ENCODE measurements around the gene MUC21. TPM values are rescaled to one million over a fixed set of nuclear protein-coding genes. Genes with fewer than 3 reads are reported as not detected.
"Not testable (repeated sequence)": the region's sequence is repeated elsewhere in the genome, so short reads cannot be mapped to it uniquely, and the experiment has no call there.

MUC21 gene
- total RNA-seq, 1 donor from 2014 or later: not detected

- not testable (repeated sequence) for DNase-seq (ENCODE audit: low read depth)
Measured at GRCh38 chr6:30969171-30969570, 14.3 kb upstream of the MUC21 start.

- no peak for DNase-seq (ENCODE audit: low read depth)
Measured at GRCh38 chr6:30970946-30971345, 12.6 kb upstream of the MUC21 start.

GRCh38 chr6:30972816-30973215, 10.7 kb upstream of the MUC21 start:
- DNase-seq (ENCODE audit: low read depth): no peak

DNA sequence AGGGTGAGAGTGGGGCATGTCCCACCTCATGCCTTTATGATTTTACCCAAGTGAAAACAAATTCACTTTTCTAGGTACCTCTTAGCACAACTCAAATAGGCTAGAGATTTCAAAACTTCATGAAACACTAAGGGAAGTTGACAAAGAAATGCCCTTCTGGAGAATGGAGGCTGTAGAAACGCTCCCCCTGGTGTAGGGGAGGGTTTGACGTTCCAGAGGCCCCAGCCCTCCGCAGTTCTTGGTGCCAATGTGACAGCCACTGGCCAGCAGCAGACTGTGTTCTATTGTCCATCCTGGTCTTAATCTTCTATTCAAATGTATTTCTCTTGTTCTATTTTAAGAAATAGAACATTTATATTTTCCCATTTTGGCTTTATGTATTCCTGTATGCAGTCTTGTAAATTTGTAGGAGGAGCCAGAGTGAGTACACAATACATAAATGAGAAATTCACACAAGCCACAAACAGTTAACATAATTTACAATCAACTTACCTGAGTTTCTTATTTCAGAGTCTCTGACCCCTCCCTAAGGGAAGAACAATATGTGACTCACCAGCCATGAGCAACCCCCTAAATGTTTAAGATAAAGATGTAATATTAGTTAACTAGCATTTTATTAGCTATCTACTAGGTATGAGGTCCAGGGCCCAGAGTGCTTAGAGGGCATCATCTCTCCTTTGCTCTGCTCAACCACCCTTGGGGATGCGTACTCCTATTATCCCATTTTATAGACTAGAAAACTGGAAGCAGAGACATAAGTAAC, 8.8 kb upstream of the MUC21 start:
- no peak for DNase-seq (ENCODE audit: low read depth)

GRCh38 chr6:30979141-30979540, 4.4 kb upstream of the MUC21 start:
- no peak for DNase-seq (ENCODE audit: low read depth)

DNA sequence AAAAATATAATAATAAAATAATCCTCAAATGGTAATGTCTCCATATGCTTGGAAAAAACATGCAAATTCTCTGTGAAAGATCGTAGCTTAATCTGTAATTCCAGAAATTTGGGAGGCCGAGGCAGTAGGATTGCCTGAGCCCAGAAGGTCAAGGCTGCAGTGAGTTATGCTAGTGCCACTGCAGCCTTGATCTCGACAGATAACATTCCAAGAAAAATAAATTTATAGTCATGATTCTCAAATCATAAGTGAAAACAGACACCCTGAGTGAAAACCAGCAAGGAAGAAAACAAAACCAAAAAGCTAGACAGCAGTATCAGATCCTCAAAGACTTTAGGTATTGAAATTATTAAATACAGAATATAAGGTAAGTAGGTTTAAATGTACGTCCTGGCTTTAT, 3.8 kb upstream of the MUC21 start:
- DNase-seq (ENCODE audit: low read depth): no peak

DNA sequence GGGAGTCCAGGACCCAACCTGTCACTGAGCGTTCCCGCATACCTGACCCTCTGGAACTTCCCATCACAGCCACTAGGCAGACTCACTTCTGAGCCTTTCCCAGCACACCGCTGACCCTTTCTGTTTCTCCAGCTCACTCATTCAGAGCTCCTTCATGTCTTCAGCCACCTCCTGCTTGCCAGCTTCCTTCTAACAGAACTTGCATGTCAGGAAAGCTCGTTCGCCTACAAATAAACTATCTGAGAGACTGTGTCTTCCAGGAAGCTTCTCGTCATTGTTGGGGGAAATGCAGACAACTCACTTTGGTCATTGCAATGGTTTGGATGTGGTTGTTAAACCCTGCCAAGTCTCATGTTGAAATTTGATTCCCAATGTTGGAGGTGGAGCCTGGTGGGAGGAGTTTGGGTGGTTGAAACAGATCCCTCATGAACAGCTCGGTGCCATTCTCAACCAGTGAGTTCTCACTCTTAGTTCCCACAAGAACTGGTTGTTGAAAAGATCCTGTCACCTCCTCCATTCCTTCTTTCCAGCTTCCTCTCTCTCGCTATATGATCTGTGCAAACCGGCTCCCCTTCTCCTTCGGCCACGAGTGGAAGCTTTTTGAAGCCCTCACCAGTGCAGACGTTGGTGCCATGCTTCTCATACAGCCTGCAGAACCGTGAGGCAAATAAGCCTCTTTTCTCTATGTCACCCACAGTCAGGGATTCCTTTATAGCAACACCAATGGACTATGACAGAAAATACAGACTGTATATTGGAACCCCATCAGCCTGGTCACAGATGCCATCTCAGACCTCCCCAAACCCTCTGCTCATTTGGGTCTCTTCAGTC, 1.4 kb upstream of the MUC21 start:
- peak; percentile 90 for DNase-seq (ENCODE audit: low read depth)

DNA sequence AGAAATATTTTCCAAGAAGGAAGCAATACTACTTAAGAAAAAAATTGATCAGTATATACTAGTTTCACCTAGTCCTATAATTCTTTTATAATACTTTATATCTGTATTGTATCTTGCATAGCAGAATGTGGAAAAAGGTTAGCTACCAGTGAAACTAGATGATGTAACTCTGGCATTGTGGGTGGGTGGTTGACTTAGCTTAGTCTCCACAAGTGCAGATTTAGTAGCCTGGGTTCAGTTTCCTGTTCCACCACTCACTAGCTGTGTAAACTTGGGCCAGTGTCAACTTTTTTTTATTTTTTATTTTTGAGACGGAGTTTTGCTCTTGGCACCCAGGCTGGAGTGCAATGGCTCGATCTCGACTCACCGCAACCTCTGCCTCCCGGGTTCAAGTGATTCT, 2.0 kb downstream of the MUC21 start:
- no peak for DNase-seq (ENCODE audit: low read depth)

GRCh38 chr6:30987304-30987703, 3.8 kb downstream of the MUC21 start:
- no peak for DNase-seq (ENCODE audit: low read depth)

GRCh38 chr6:30988209-30988825, 4.8 kb downstream of the MUC21 start:
- DNase-seq (ENCODE audit: low read depth): no peak

- DNase-seq (ENCODE audit: low read depth): peak; percentile 46
Measured at GRCh38 chr6:30990422-30991086, 7.0 kb downstream of the MUC21 start.

- no peak for DNase-seq (ENCODE audit: low read depth)
Measured at GRCh38 chr6:30991891-30992290, 8.4 kb downstream of the MUC21 start.

DNA sequence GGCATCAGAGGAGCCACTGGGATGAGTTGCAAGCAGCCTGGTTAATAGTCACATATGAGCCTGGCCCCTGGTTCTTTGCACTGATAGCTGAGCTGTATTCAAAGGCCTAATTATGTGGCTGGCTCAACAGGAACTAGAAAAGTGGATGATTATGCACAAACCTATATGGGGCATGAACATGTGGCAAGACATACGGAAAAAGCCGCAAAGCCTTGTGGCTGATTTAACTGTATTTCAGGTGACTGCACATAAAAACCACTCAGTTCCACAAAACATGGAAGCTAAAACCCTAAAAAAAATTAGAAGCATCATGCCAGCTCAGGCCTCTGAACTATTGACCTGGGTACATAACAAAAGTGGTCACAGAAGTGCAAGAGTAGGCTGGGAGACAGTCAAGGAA, 13.8 kb downstream of the MUC21 start:
- no peak for DNase-seq (ENCODE audit: low read depth)

- DNase-seq (ENCODE audit: low read depth): no peak
Measured at GRCh38 chr6:30998785-30999184, 15.3 kb downstream of the MUC21 start.

GRCh38 chr6:31000067-31000860, 16.7 kb downstream of the MUC21 start:
- not testable (repeated sequence) for DNase-seq (ENCODE audit: low read depth)

- no peak for DNase-seq (ENCODE audit: low read depth)
Measured at GRCh38 chr6:31001281-31001888, 17.9 kb downstream of the MUC21 start.

DNA sequence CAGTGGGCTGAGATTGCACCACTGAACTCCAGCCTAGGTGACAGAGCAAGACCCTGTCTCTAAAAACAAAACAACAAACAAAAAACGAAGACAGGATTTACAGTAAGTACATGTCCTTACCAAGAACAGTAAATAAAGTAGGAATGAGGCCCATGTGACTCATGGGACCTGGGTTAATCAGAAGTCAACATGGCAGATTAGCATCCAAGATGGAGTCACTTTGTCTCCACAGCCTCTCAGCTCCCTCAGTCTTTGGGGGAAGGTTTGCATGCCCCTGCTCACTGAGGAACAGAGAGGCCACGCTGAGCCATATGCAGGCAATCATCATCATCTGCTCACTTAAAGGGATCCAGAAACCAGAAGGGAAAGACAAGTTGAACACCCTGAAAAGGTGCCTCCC, 19.0 kb downstream of the MUC21 start:
- DNase-seq (ENCODE audit: low read depth): peak; percentile 36

GRCh38 chr6:31004794-31005193, 21.3 kb downstream of the MUC21 start:
- no peak for DNase-seq (ENCODE audit: low read depth)

DNA sequence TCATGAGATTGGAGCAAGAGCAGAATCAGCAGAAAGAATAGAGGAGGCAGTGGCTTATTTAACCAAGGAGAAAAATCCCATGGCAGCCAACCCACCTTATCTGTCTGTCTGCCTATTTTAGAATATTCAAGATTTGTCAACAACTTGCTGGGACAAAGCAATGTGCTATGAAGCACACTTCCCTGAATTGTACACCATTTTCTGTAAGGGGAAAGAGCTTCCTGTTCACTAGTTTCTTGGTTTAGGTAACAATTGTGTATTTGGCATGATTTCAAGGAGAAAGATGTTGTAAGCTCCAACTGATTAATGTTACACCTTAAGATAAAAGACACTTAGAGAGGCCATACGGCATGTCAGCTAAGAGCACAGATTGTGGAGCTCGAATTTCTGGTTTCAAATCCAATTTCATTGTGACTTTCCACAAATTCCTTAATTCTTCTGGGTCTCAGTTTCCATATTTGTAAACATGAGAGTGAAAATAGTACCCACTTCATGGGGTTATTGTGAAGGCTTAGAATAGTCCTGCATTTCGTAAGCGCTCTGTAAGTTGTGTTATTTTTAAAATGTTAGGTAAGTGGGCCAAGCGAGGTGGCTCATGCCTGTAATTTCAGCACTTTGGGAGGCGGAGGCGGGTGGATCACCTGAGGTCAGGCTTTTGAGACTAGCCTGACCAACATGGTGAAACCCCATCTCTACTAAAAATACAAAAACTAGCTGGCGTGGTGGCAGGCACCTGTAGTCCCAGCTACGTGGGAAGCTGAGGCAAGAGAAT, 21.9 kb downstream of the MUC21 start:
- peak; percentile 64 for DNase-seq (ENCODE audit: low read depth)

DNA sequence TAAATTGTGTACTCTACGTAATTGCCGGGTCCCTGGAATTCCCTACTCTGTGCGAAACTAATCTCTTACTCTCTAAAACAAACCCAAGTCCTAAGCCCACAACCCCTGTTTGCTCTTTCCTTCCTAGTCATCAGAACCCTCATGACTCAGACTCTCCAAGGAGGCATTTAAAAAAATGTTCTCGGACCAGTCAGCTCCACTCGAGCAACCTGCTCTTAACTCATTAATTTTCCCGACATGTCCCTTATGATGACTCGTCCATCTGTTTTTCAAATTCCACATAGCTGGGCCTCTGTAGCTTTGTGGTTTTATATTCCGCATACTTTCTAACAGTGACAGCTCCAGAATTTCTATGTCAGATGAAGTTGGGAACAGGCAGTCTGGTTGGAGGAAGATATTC, 24.2 kb downstream of the MUC21 start:
- peak; percentile 99 for DNase-seq (ENCODE audit: low read depth)

All from renal cortical epithelial cell (primary cell).